ENCODE results near the gene SLC25A47.
"Not testable (repeated sequence)": the region's sequence is repeated elsewhere in the genome, so short reads cannot be mapped to it uniquely, and the experiment has no call there.

SLC25A47 gene

GRCh38 chr14:100292776-100293461 lies 30.2 kb upstream of the SLC25A47 start:
- peaks cover 11% of the 10 kb centered on the region for H3K4me1 ChIP-seq (ENCODE audit: control insufficient read depth, insufficient read depth, low read length)

GRCh38 chr14:100293497-100294212 lies 29.5 kb upstream of the SLC25A47 start:
- peaks cover 11% of the 10 kb centered on the region for H3K4me1 ChIP-seq (ENCODE audit: control insufficient read depth, insufficient read depth, low read length)
- H3K36me3 ChIP-seq (ENCODE audit: control insufficient read depth, insufficient read depth, low read length): no peaks in the 10 kb centered on the region
- H3K9ac ChIP-seq (ENCODE audit: low read length): no peak overlapping the region
- no peaks in the 10 kb centered on the region for H3K9me3 ChIP-seq (ENCODE audit: control insufficient read depth, low read length)
- no peak overlapping the region for H3K4me3 ChIP-seq (ENCODE audit: low read length)
- no peaks in the 10 kb centered on the region for H3K27me3 ChIP-seq (ENCODE audit: control insufficient read depth, insufficient read depth, low read length)

More at GRCh38 chr14:100292776-100293461, 30.2 kb upstream of the SLC25A47 start:
- H3K27me3 ChIP-seq (ENCODE audit: control insufficient read depth, insufficient read depth, low read length): no peaks in the 10 kb centered on the region
- no peak overlapping the region for H3K4me3 ChIP-seq (ENCODE audit: low read length)
- H3K9ac ChIP-seq (ENCODE audit: low read length): no peak overlapping the region
- no peaks in the 10 kb centered on the region for H3K36me3 ChIP-seq (ENCODE audit: control insufficient read depth, insufficient read depth, low read length)
- no peaks in the 10 kb centered on the region for H3K9me3 ChIP-seq (ENCODE audit: control insufficient read depth, low read length)

- H3K36me3 ChIP-seq (ENCODE audit: control insufficient read depth, insufficient read depth, low read length): no peaks in the 10 kb centered on the region
- H3K4me1 ChIP-seq (ENCODE audit: control insufficient read depth, insufficient read depth, low read length): peaks cover 11% of the 10 kb centered on the region
- H3K4me3 ChIP-seq (ENCODE audit: low read length): no peak overlapping the region
- H3K9ac ChIP-seq (ENCODE audit: low read length): no peak overlapping the region
- H3K27me3 ChIP-seq (ENCODE audit: control insufficient read depth, insufficient read depth, low read length): no peaks in the 10 kb centered on the region
- no peaks in the 10 kb centered on the region for H3K9me3 ChIP-seq (ENCODE audit: control insufficient read depth, low read length)
Observed at GRCh38 chr14:100294213-100294962, 28.8 kb upstream of the SLC25A47 start.

- peaks cover 11% of the 10 kb centered on the region for H3K4me1 ChIP-seq (ENCODE audit: control insufficient read depth, insufficient read depth, low read length)
- H3K36me3 ChIP-seq (ENCODE audit: control insufficient read depth, insufficient read depth, low read length): no peaks in the 10 kb centered on the region
- H3K4me3 ChIP-seq (ENCODE audit: low read length): no peak overlapping the region
- no peaks in the 10 kb centered on the region for H3K9me3 ChIP-seq (ENCODE audit: control insufficient read depth, low read length)
- H3K27me3 ChIP-seq (ENCODE audit: control insufficient read depth, insufficient read depth, low read length): no peaks in the 10 kb centered on the region
- no peak overlapping the region for H3K9ac ChIP-seq (ENCODE audit: low read length)
Observed at GRCh38 chr14:100294963-100295330, 28.2 kb upstream of the SLC25A47 start.

GRCh38 chr14:100295376-100296105 lies 27.6 kb upstream of the SLC25A47 start:
- no peaks in the 10 kb centered on the region for H3K27me3 ChIP-seq (ENCODE audit: control insufficient read depth, insufficient read depth, low read length)
- no peak overlapping the region for H3K9ac ChIP-seq (ENCODE audit: low read length)
- H3K9me3 ChIP-seq (ENCODE audit: control insufficient read depth, low read length): no peaks in the 10 kb centered on the region
- H3K4me1 ChIP-seq (ENCODE audit: control insufficient read depth, insufficient read depth, low read length): peaks cover 11% of the 10 kb centered on the region
- H3K36me3 ChIP-seq (ENCODE audit: control insufficient read depth, insufficient read depth, low read length): no peaks in the 10 kb centered on the region
- no peak overlapping the region for H3K4me3 ChIP-seq (ENCODE audit: low read length)

- Histone ChIP-seq H3K4me1 (ENCODE audit: control insufficient read depth, insufficient read depth, low read length) (peaks cover 11% of the 10 kb centered on the region), H3K9me3 (ENCODE audit: control insufficient read depth, low read length) (no peaks in the 10 kb centered on the region), H3K36me3 (ENCODE audit: control insufficient read depth, insufficient read depth, low read length) (no peaks in the 10 kb centered on the region), H3K27me3 (ENCODE audit: control insufficient read depth, insufficient read depth, low read length) (no peaks in the 10 kb centered on the region), H3K4me3 (ENCODE audit: low read length) (no peak overlapping the region), H3K9ac (ENCODE audit: low read length) (no peak overlapping the region)
Observed at GRCh38 chr14:100296106-100296651, 27.0 kb upstream of the SLC25A47 start.

GRCh38 chr14:100296729-100297128 lies 26.4 kb upstream of the SLC25A47 start:
- H3K9ac ChIP-seq (ENCODE audit: low read length): not testable (repeated sequence)

GRCh38 chr14:100297320-100298300 lies 25.5 kb upstream of the SLC25A47 start:
- no peak overlapping the region for H3K4me3 ChIP-seq (ENCODE audit: low read length)
- H3K36me3 ChIP-seq (ENCODE audit: control insufficient read depth, insufficient read depth, low read length): no peaks in the 10 kb centered on the region
- peaks cover 13% of the 10 kb centered on the region for H3K4me1 ChIP-seq (ENCODE audit: control insufficient read depth, insufficient read depth, low read length)
- no peaks in the 10 kb centered on the region for H3K9me3 ChIP-seq (ENCODE audit: control insufficient read depth, low read length)
- H3K9ac ChIP-seq (ENCODE audit: low read length): no peak overlapping the region
- no peaks in the 10 kb centered on the region for H3K27me3 ChIP-seq (ENCODE audit: control insufficient read depth, insufficient read depth, low read length)

More at GRCh38 chr14:100296729-100297128, 26.4 kb upstream of the SLC25A47 start:
- not testable (repeated sequence) for H3K9me3 ChIP-seq (ENCODE audit: control insufficient read depth, low read length); H3K4me3 ChIP-seq (ENCODE audit: low read length); H3K27me3 ChIP-seq (ENCODE audit: control insufficient read depth, insufficient read depth, low read length); H3K36me3 ChIP-seq (ENCODE audit: control insufficient read depth, insufficient read depth, low read length)
- H3K4me1 ChIP-seq (ENCODE audit: control insufficient read depth, insufficient read depth, low read length): peaks cover 11% of the 10 kb centered on the region

- H3K4me3 ChIP-seq (ENCODE audit: low read length): no peak overlapping the region
- H3K4me1 ChIP-seq (ENCODE audit: control insufficient read depth, insufficient read depth, low read length): peaks cover 22% of the 10 kb centered on the region
- no peaks in the 10 kb centered on the region for H3K9me3 ChIP-seq (ENCODE audit: control insufficient read depth, low read length)
- H3K36me3 ChIP-seq (ENCODE audit: control insufficient read depth, insufficient read depth, low read length): no peaks in the 10 kb centered on the region
- H3K9ac ChIP-seq (ENCODE audit: low read length): no peak overlapping the region
- no peaks in the 10 kb centered on the region for H3K27me3 ChIP-seq (ENCODE audit: control insufficient read depth, insufficient read depth, low read length)
Observed at GRCh38 chr14:100298551-100299237, 24.4 kb upstream of the SLC25A47 start.

- Histone ChIP-seq H3K4me1 (ENCODE audit: control insufficient read depth, insufficient read depth, low read length) (peaks cover 26% of the 10 kb centered on the region), H3K36me3 (ENCODE audit: control insufficient read depth, insufficient read depth, low read length) (no peaks in the 10 kb centered on the region), H3K4me3 (ENCODE audit: low read length) (no peak overlapping the region), H3K27me3 (ENCODE audit: control insufficient read depth, insufficient read depth, low read length) (no peaks in the 10 kb centered on the region), H3K9ac (ENCODE audit: low read length) (no peak overlapping the region), H3K9me3 (ENCODE audit: control insufficient read depth, low read length) (no peaks in the 10 kb centered on the region)
Observed at GRCh38 chr14:100299238-100299560, 23.9 kb upstream of the SLC25A47 start.

Data from mucosa of stomach (tissue), 1 donor.